HL-60 (cell line): ENCODE data around the gene CWC25.

Source experiments
- CTCF ChIP-seq: IDR thresholded peaks from one replicate; pipeline ENCODE4 v1.5.1; 2011; ENCODE audit warnings: low read length, control low read depth, inconsistent platforms; ENCODE audit not compliant: insufficient read depth
- GABPA ChIP-seq: IDR thresholded peaks from 2 replicates; pipeline ENCODE4 v1.6.1; 2012; ENCODE audit warnings: low read depth
- SPI1 ChIP-seq: IDR thresholded peaks from 2 replicates; pipeline ENCODE4 v1.6.1; 2012; ENCODE audit warnings: low read depth, mild to moderate bottlenecking, borderline replicate concordance

- TF ChIP-seq CTCF: no peak
- TF ChIP-seq SPI1: no peak
- TF ChIP-seq GABPA: peak; percentile 86
These were observed at the start of gene CWC25 for GRCh38 chr17:38824899-38825761.
